ENCODE measurements around the gene TIMP4. TPM values are rescaled to one million over a fixed set of nuclear protein-coding genes. Genes with fewer than 3 reads are reported as not detected.

TIMP4 gene
- polyA plus RNA-seq, 2 of the 4 experiments (the other 2 are of a cell fraction) = 15.7 to 16.0 TPM

DNA sequence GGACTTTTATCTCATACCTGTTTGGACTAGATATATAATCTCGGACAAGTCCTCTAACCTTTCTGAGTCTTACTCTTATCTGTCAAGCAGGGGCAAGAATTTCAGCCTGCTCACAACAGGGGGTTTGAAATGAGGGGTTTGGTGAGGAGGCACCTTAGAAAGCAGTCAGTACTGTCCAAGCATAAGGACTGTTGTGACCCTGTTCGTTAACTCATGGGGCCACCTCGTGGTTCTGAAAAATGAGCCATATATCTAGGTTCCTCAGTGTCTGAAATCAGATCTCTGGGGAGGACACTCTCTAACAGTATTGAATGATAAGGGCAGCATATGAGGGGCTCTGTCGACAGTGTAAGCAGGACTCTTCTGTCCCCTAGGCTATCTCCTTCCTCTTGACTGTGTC is 7.2 kb upstream of the TIMP4 start:
- no peak for FAIRE-seq

DNA sequence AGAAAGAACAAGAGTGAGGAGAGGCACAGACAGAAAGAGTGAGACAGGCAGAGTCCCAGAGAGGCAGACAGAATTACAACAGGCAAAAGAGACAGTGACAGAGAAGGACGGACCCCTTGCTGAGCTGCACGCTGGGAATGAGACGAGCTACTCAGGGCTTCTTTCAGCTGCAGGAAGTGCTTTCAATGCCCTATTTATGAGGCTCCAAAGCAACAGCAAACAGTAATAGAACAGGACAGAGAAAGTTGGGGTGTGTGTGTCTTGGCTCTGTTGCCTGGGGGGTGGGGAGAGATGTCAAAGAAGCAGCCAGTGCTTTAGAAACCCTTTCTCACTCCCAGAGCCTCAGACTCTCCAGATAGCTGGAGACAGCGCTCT is 502 bp upstream of the TIMP4 start:
- ChIA-PET POLR2A (interaction anchor here (1.2 to 1.4 kb wide), 5 partner anchors 9 to 33 kb away, joined by 3 to 5 read pairs (median 4); no protein-coding TSS in a partner anchor), CTCF (interaction anchor here (1.3 to 36.8 kb wide), 4 partner anchors 13 to 24 kb away, joined by 3 to 976 read pairs (median 46); no protein-coding TSS in a partner anchor)
- TF ChIP-seq HOXB13 (CRISPR knock-in tag; IDR thresholded peaks at IDR 0.05; ENCODE audit: low read depth) (no peak), HOXB5 (CRISPR knock-in tag; IDR thresholded peaks at IDR 0.05) (no peak), RCOR1 (IDR thresholded peaks at IDR 0.05; ENCODE audit: low read depth, low read length) (no peak), CBX8 (IDR thresholded peaks at IDR 0.05) (no peak), SREBF2 (IDR thresholded peaks at IDR 0.05) (no peak), CHD4 (IDR thresholded peaks at IDR 0.05; ENCODE audit: borderline replicate concordance) (no peak), FOXS1 (CRISPR knock-in tag; IDR thresholded peaks at IDR 0.05) (no peak), RFX5 (IDR thresholded peaks at IDR 0.05) (no peak), NFE2L2 (conservative IDR thresholded peaks at IDR 0.05; ENCODE audit: low read length) (no peak), CBX2 (IDR thresholded peaks at IDR 0.05; ENCODE audit: borderline replicate concordance, low read depth) (no peak), NPAS2 (CRISPR knock-in tag; IDR thresholded peaks at IDR 0.05; ENCODE audit: borderline replicate concordance) (no peak), MYC (IDR thresholded peaks at IDR 0.05; ENCODE audit: borderline replicate concordance, low read length) (no peak), RARB (CRISPR knock-in tag; IDR thresholded peaks at IDR 0.05) (no peak)
- TF ChIP-seq, protein P1, sequence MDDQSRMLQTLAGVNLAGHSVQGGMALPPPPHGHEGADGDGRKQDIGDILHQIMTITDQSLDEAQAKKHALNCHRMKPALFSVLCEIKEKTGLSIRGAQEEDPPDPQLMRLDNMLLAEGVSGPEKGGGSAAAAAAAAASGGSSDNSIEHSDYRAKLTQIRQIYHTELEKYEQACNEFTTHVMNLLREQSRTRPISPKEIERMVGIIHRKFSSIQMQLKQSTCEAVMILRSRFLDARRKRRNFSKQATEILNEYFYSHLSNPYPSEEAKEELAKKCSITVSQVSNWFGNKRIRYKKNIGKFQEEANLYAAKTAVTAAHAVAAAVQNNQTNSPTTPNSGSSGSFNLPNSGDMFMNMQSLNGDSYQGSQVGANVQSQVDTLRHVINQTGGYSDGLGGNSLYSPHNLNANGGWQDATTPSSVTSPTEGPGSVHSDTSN (IDR thresholded peaks at IDR 0.05) = no peak
- TF ChIP-seq, protein P2, sequence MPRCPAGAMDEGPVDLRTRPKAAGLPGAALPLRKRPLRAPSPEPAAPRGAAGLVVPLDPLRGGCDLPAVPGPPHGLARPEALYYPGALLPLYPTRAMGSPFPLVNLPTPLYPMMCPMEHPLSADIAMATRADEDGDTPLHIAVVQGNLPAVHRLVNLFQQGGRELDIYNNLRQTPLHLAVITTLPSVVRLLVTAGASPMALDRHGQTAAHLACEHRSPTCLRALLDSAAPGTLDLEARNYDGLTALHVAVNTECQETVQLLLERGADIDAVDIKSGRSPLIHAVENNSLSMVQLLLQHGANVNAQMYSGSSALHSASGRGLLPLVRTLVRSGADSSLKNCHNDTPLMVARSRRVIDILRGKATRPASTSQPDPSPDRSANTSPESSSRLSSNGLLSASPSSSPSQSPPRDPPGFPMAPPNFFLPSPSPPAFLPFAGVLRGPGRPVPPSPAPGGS (IDR thresholded peaks at IDR 0.05) = no peak
- TF ChIP-seq, protein P3, sequence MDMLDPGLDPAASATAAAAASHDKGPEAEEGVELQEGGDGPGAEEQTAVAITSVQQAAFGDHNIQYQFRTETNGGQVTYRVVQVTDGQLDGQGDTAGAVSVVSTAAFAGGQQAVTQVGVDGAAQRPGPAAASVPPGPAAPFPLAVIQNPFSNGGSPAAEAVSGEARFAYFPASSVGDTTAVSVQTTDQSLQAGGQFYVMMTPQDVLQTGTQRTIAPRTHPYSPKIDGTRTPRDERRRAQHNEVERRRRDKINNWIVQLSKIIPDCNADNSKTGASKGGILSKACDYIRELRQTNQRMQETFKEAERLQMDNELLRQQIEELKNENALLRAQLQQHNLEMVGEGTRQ (IDR thresholded peaks at IDR 0.05) = no peak
- TF ChIP-seq, protein P4, sequence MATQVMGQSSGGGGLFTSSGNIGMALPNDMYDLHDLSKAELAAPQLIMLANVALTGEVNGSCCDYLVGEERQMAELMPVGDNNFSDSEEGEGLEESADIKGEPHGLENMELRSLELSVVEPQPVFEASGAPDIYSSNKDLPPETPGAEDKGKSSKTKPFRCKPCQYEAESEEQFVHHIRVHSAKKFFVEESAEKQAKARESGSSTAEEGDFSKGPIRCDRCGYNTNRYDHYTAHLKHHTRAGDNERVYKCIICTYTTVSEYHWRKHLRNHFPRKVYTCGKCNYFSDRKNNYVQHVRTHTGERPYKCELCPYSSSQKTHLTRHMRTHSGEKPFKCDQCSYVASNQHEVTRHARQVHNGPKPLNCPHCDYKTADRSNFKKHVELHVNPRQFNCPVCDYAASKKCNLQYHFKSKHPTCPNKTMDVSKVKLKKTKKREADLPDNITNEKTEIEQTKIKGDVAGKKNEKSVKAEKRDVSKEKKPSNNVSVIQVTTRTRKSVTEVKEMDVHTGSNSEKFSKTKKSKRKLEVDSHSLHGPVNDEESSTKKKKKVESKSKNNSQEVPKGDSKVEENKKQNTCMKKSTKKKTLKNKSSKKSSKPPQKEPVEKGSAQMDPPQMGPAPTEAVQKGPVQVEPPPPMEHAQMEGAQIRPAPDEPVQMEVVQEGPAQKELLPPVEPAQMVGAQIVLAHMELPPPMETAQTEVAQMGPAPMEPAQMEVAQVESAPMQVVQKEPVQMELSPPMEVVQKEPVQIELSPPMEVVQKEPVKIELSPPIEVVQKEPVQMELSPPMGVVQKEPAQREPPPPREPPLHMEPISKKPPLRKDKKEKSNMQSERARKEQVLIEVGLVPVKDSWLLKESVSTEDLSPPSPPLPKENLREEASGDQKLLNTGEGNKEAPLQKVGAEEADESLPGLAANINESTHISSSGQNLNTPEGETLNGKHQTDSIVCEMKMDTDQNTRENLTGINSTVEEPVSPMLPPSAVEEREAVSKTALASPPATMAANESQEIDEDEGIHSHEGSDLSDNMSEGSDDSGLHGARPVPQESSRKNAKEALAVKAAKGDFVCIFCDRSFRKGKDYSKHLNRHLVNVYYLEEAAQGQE (IDR thresholded peaks at IDR 0.05) = no peak
- TF ChIP-seq, protein P5, sequence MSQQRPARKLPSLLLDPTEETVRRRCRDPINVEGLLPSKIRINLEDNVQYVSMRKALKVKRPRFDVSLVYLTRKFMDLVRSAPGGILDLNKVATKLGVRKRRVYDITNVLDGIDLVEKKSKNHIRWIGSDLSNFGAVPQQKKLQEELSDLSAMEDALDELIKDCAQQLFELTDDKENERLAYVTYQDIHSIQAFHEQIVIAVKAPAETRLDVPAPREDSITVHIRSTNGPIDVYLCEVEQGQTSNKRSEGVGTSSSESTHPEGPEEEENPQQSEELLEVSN (IDR thresholded peaks at IDR 0.05; ENCODE audit: borderline replicate concordance, low read depth) = no peak
- TF ChIP-seq, protein P6, sequence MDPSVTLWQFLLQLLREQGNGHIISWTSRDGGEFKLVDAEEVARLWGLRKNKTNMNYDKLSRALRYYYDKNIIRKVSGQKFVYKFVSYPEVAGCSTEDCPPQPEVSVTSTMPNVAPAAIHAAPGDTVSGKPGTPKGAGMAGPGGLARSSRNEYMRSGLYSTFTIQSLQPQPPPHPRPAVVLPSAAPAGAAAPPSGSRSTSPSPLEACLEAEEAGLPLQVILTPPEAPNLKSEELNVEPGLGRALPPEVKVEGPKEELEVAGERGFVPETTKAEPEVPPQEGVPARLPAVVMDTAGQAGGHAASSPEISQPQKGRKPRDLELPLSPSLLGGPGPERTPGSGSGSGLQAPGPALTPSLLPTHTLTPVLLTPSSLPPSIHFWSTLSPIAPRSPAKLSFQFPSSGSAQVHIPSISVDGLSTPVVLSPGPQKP (IDR thresholded peaks at IDR 0.05; ENCODE audit: low read depth, low read length) = no peak
- FAIRE-seq (no peak), DNase-seq (ENCODE audit: low read depth in 1 of 2, low spot score in 1 of 2) (no peak), ATAC-seq (peak; percentile 2 to 18; a peak in 3 of 6 replicates)
- Histone ChIP-seq H3K27ac (peak overlapping the region; percentile 74 to 92), H3K4me2 (peak overlapping the region; percentile 79), H3K4me1 (peaks cover 47% of the 10 kb centered on the region), H3K9me3 (no peaks in the 10 kb centered on the region), H3K4me3 (peak overlapping the region; percentile 42; the same call in 2 of the 3 replicates)
- 83% methylated on average over 4 of the region's 4 CpGs for WGBS (ENCODE audit: missing lambda C conversion rate)

More for the DNA sequence above, 7.2 kb upstream of the TIMP4 start:
- H3K4me2 ChIP-seq = no peak overlapping the region
- ATAC-seq = peak in 1 of 2 experiments; percentile 51; a peak in 2 of 6 replicates
- CTCF ChIA-PET = interaction anchor here (2.2 to 32.2 kb wide), 3 partner anchors 10 to 314 kb away, joined by 8 to 976 read pairs (median 20); partner anchors contain the start of gene TIMP4
- TF ChIP-seq RAD21 (conservative IDR thresholded peaks at IDR 0.05 in 1 of 2, IDR thresholded peaks at IDR 0.05 in 1 of 2) (peak in 1 of 2 experiments; percentile 34; a peak in 2 of 5 replicates), KDM1A (IDR thresholded peaks at IDR 0.05; ENCODE audit: low read depth) (no peak), MAZ (IDR thresholded peaks at IDR 0.05; ENCODE audit: borderline replicate concordance, low read depth, low read length) (no peak)
- 28% methylated on average over 4 of the region's 4 CpGs for WGBS (ENCODE audit: missing lambda C conversion rate)
- H3K4me3 ChIP-seq = no peak overlapping the region
- no peak for DNase-seq (ENCODE audit: low read depth in 1 of 2, low spot score in 1 of 2)
- no peaks in the 10 kb centered on the region for H3K9me3 ChIP-seq
- H3K4me1 ChIP-seq = no peaks in the 10 kb centered on the region
- no peak overlapping the region for H3K27ac ChIP-seq
- POLR2A ChIA-PET = no interaction called here

All from A549 (cell line).